NCI-H2196 treated with DMSO at 0.1 percent for 48 hours (cell line): ENCODE results near the gene ZNF428.
"Not testable (repeated sequence)": the region's sequence is repeated elsewhere in the genome, so short reads cannot be mapped to it uniquely, and the experiment has no call there.

Source experiments
- DNase-seq: peaks from one replicate; lab custom pipeline; 2025; ENCODE audit not compliant: unreplicated experiment; lab: John Stamatoyannopoulos, UW

The ZNF428 gene

DNA sequence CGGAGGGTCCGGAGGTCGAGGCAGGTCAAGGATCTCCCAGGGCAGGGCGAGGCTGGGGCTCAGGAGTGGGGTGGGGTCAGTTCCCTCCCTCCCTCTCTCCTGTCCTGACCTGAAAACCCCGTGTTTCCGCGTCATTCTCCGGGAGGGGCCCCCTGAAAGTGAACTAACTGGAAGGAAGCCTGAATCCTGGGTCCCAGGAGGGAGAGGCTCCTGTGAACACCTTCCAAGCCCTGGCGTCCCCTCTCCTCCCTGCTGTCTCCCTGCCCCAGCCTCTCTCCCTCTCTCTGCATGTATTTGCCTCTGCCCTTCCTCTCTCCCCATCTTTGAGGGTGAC lies 21.0 kb upstream of the ZNF428 start:
- no peak for DNase-seq

DNA sequence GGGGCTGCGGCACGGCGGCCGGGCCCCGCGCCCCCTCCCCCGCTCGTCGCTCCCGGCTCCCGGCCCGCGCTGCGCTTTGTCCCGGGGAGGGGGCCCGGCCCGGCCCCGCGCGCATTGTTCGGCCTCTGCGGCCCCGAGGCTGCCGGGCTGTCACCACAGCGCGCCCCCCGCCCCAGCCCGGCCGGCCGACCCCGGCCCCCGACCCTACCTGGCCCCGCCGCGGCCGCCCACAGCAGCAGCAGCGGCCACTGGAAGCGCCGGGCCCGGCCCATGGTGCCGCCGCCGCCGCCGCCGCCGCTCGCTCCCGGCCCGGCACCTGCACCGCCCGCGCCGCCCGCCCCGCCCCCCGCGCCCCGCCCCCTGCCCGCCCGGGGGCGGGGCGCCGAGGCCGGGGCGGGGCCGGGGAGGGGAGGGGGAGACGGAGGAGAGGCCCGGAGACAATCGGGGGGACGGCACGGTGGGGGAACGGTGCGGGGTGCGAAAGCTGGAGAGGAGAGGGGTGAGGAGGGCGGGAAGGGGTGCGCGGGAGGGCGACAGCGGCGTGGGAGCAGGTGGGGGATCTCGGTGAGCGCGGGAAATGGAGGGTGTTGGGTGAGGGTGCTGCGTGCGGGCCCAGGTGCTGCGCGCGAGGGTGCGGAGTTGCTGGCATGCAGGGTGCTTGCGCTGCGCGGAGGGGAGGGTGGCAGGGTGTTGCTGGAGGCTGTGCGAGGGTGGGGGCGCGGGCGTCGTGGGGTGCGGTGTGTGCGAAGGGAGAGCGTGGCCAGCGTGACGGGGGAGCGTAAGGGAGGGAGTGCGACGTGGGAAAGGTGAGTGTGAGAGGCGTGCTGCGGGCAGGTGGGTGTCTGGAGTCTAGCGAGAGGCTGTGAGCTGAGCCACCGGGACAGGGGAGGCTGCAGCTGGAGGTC lies 20.3 kb upstream of the ZNF428 start, which contains the start of gene CADM4:
CADM4 (minus strand) TSS at position 332 of the 905 bp plus-strand sequence; CDS start at position 272, 60 bp downstream.
- DNase-seq = no peak

DNA sequence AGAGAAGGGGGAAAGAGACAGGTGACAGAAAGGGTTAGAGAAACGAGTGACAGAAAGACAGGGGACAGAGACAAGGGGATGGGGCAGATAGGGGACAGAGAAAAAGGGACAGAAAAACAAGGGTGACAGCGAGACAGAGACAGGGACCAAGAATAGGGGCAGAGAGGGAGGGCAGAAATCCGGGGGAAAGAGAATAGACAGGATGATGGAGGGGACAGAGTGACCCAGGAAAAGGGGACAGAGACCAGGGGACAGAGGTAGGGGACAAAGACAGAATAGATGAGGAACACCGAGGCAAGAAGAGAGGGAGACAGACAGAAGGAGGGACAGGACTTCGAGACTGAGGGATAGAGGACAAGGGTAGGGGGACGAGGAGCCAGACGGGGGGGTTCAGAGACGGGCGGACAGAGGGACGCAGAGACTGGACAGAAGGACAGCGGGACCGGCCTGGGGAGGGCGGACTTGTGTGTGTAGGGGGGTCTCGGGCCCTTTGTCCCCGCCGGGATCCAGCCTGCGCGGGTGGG lies 19.6 kb upstream of the ZNF428 start:
- DNase-seq = no peak

DNA sequence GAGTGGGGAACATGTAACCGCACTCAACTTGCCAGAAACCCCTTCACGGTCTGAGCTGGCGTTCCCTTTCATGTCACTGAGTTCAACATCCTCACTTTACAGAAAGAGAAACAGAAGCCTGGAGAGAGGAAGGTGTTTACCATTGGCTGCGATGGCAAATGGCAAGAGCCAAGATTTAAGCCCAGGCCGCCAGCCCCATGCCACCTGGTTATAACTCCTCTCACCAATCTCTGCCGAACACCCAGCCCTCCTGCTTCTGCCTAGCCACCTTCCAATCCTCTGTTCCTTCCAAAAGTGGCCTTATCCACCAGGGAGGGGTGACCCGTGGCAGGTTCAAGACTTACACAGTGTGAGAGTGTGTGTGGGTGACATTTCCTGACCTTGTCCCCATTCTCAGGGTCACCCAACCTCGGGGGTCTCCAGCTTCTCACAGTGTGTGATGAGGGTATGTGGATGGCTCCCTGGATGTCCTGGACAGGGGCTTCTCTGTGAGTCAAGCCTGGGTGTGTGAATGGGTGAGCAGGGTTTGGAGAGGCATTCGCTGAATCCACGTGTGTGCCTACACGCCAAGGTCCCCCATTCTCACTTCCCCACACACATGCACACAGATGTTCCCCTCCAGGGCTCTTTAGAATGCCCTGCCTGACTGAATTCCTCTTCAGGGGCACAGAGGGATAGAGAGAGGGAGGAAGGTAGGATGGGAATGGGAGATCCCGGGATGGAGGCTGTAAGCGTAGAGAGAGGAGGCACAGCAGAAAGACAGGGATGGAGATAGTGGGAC lies 19.0 kb upstream of the ZNF428 start:
- DNase-seq = no peak

DNA sequence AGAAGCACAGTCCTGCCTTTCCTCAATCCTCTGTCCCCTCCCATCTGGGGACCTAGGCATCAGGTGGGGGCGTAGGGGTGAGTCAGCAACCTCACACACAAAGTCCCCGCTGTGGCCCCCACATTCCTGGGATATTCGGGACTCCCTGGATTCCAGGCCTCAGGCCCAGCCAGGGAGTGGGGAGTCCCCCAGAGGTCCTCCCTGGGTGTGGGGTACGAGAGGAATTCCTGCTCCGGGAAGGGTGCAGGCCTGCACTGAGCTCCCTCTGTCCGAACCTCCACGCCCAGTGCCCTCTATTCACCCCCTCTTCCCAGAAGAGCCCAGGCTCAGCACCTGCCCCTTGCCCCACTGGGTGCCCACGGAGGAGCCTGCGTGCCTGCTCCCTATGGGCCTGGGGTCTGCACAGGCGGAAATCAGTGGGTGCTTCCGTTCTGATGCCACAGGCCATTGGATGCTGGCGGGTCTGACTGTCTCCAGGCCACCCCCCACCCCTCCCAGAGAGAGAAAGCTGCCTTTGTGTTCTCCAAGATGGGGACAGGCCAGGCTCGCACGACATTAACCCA lies 16.8 kb upstream of the ZNF428 start:
- DNase-seq = no peak

DNA sequence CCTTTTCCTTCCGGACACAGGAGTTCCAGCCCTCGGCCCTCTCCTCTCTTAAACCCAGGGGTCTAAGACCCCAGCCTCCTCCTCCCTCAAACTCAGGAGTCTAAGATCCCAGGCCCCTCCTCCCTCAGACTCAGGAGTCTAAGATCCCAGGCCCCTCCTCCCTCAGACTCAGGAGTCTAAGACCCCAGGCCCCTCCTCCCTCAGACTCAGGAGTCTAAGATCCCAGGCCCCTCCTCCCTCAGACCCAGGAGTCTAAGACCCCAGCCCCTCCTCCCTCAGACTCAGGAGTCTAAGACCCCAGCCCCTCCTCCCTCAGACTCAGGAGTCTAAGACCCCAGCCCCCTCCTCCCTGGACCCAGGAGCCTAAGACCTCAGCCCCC lies 16.1 kb upstream of the ZNF428 start:
- not testable (repeated sequence) for DNase-seq

DNA sequence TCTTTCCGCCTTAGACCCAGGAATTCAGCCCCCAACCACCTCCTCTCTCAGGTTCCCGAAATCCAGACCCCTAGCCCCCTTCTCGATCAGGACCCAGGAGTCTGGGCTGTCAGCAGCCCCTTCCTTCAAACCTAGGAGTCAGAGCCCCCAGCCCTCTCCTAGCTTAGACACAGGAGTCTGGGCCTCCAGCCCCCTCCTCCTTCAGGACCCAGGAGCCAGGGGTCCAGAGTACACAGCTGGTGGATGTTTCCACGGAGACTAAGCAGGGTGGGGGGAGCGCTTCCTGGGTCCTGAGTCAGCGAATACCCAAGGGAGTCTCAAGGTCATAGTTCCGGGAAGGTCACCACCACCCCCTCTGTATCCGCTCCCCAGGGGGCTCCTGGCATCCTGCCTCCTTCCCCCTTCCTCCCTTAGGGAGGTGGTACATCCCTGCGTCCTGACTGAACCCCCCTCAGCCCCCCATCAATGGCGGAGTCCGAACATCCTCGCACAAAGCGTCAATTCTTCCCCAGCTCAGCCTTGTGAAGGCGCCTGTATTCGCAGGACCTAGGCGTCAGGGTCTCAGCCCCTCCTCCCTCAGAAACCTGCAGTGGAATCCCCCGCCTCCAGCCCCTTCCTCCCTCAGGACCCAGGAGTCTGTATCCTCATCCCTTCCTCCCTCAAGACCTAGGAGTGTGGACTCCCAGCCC lies 15.6 kb upstream of the ZNF428 start:
- no peak for DNase-seq

DNA sequence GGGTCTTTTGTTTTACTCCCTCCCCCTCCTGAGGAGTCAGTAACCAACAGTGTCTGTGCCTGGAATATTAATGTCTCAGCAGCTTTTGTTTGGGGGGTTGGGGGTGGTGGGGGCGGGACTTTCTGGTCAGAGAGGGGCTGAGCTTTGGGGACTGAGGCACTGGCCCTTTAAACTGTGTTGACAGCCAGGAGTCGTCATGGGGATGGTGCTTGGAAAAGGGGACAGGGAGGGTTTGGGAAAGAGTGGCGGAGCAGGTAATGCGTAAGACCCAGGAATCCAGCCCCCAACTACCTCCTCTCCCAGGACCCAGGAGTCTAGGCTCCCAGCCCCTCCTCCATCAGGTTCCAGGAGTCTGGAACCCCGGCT lies 15.1 kb upstream of the ZNF428 start:
- no peak for DNase-seq

DNA sequence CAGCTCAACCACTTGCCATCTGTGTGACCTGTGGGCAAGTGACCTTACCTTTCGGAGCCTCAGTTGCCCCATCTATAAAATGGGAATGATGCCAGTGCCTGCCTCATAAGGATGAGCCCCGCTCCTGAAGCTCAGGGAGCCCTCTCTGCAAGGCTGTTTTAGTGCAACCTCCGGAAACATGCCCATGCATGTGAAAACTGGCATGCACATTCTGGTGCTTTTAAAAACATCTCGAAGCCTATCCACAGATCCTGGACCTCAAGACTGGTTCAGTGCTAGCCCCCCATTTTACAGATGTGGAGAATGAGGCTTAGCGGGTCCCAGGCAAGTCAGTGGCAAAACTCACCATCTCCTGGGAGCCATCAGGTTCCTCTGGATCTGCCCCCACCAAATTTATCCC lies 14.6 kb upstream of the ZNF428 start:
- DNase-seq = no peak

DNA sequence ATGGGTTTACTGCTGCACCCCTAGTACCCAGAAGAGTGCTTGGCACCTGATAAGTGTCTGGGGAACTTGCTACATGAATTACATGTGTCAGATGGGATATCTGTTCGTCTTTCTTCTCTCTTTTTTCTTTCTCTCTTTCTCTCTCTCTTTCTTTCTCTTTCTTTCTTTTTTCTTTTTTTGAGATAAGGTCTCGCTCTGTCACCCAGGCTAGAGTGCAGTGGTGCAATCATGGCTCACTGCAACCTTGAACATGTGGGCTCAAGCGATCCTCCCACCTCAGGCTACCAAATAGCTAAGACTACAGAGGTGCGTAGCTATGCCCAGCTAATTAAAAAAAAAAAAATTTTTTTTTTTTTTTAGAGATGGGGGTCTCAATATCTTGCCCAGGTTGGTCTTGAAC lies 14.1 kb upstream of the ZNF428 start:
- DNase-seq = no peak

DNA sequence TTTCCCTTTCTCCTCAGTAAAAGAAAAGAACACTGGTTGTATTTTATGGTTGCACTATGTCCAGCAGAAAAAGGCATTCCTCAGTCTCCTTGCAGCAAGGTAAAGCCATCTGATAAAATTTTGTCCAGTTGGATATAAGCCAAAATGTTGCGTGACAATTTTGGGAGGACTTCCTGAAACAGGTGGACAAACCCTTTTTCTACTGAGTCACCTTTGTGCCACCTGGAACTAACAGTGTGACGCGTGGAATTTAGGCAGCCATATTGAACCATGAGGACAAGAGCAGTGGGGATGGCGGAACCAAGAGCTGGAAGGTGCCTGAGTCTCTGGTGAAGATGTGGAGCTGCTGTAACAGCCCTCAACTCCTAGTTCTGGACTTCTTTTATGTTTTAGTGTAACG lies 12.1 kb upstream of the ZNF428 start:
- no peak for DNase-seq

DNA sequence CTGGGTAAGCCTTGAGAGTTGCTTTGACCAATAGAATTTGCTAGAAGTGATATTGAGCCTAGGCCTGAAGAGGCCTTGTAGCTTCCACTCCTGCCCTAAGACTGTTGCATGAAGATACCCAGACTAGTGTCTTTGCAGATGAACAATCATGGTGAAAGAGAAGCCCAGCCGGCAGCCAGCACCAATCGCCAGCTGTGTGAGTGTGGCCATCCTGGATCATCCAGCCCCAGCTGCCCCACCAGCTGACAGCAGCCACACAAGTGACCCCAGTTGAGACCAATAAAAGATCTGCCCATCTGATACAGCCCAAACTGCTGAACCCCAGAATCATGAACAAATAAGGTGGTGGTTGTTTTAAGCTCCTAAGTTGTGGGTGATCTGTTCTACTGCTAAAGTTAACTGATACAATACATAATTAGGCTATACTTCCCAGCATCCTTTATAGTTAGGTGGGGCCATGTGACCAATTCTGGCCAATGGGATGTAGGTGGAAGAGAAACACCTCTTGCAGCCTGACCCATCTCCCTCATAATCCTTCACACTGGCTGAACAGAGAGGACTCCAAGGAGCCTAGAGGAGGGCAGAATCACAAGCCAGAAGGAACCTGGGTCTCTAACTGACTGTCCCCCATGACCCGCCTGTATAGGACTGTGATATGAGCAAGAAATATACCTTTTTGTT lies 9.4 kb upstream of the ZNF428 start:
- DNase-seq = no peak

DNA sequence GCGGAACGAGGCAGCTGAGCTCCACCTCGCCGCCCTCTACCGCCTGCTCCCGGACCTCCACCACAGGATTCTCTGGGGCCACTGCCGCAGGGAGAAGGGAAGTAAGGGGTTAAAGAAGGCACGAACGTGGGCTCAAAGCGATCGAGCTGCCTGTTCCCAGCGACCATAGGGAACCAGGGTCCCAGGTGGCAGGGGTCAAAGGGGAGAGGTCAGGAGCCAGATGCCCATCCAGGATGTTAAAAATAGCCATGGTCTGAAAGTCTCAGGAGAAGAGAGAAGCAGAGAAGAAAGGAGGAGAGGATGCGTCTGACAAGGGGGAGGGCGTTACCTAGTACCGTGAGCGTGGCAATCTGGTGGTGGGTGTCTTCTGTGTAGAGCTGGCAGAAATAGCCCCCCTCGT lies 7.4 kb upstream of the ZNF428 start:
- no peak for DNase-seq

DNA sequence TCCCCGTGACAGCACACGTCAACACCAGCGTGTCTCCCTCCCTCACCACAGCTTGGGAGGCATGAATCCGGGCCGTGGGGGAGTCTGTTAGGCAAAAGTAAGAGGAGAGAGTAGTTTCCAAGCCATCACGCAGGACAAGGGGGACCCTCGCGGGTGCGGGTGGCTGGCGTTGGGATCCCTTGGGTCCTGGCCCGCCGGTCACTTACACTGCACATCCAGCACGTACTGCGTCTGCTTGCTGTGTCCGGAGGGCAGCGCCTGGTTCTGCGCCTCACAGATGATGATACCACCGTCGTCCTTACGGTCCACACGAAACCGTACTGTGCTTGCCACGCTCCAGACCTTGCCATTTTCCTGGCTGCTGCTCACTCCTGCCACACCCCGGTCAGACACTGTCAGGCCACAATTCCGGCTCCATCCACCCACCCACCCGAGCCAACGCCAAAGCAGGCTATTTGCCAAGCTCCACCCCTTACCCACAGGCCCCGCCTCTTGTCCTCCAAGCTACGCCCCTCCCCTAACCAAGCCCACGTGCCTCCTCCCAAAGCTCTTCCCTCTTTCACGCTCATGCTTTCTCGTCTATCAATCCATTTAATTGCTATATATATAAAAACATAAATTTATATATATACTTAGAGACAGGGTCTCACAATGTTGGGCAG lies 6.6 kb upstream of the ZNF428 start:
- DNase-seq = no peak

DNA sequence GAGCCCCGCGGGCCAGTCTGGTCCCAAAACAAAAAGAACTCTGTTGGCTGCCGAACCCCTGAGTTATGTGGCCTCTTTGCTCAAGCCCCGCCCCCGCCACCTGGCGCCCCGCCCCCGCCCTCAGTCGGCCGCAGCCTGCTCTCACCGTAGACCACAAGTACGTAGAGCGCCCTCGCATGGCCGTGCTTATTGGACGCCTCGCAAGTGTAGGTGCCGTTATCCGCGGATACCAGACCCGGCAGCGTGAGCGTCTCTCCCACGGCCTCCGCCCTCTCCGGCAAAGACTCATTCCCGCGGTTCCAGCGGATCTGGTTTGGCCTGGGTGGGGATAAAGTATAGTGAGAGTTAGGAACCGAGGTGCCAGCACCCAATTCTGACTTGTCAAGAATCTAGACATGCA lies 5.5 kb upstream of the ZNF428 start:
- DNase-seq = no peak

DNA sequence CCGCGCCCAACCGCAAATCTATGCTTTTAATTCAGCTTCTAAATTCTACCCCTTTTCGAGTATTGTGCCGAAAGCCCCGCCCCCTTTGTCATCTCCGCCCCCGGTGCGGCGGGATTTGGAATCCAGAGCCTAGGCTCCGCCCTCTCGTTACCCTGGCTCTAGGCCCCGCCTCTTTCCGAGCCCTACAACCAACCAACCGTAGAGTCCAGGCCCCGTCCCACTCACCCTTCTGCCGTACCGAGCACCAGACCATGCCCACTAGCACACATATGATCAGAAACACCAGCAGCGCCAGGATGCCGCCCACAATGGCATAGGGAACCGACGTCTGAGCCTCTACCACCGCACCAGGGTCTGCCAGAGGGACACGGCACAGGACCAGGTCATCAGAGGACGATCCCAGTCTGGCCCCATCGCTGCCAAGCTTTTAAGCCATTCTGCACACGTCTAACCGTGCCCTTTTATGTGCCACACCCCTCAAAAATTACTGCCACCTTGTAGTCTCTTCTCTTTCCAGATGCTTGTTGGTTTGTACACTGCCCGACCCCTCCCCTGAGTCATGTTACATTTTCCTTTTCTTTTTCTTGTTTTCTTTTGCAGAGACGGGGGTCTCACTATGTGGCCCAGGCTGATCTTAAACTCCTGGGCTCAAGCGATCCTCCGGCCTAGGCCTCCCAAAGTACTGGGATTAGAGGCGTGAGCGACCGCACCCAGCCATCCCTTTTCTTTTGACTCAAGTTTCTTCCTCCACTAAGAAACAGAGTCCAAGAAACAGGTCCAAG lies 4.7 kb upstream of the ZNF428 start:
- no peak for DNase-seq

DNA sequence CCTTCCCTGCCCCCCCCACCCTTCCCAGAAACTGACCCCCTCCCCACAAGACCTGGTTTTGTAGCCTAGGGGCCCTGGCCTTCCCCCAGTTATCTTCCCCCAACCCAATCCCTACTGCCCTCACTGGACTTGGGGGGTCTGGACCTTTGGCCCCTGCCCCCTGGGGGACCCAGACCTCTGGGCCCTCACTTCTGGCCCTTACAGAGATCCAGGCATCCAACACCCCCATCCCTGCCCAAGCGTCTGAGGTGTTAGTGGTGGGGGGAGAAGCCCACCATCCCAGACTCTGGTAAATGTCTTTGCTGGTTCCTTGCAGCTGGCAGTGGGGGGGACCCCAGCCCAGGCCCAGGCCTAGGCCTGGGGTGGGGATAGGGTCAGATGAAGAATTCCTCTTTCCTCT lies 3.5 kb upstream of the ZNF428 start:
- no peak for DNase-seq

DNA sequence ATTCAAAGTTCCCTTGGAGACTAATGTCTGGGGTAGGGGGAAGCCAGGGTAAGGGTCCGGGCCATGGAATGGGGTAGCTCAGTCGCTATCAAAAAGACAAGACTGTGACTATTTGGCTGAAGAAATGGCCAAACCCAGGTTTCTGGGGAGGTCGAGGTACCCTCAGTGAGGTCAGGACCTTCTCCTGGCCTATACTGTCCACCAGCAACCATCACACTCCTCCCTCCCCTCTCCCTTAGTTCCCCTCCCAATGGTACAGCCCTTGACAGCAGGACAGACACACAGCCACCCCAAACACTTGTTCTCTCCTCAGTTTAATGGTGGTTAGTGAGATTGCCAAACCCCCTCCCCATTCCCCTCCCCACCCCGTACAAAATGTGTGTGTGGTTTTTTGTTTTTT lies 2.6 kb upstream of the ZNF428 start:
- DNase-seq = no peak
